Neural progenitor cell (in vitro differentiated cells): ENCODE data around the gene ZNF786. TPM values are rescaled to one million over a fixed set of nuclear protein-coding genes. Genes with fewer than 3 reads are reported as not detected.

Source experiments
- DNase-seq: peaks from one replicate; pipeline ENCODE4 v3.0.0-alpha.2; 2016; ENCODE audit warnings: low spot score
- H2AFZ ChIP-seq: fragments of 200-600 bp; sonication (generic); replicated peaks from 2 replicates; pipeline ENCODE4 v1.6.1; 2016; ENCODE audit warnings: antibody characterized with exemption
- H3F3A ChIP-seq: fragments of 200-600 bp; sonication (generic); 2 replicates; pipeline ENCODE4 v1.6.1; 2016; ENCODE audit warnings: antibody characterized with exemption, low read depth
- H3K27ac ChIP-seq: fragments of 200-600 bp; sonication (generic); 2 replicates; pipeline ENCODE4 v1.5.1; 2016; ENCODE audit warnings: mild to moderate bottlenecking
- H3K27me3 ChIP-seq: fragments of 200-600 bp; sonication (generic); 2 replicates; pipeline ENCODE4 v1.6.1; 2016; ENCODE audit warnings: mild to moderate bottlenecking, moderate library complexity
- H3K36me3 ChIP-seq: fragments of 200-600 bp; sonication (generic); 2 replicates; pipeline ENCODE4 v1.5.1; 2016
- H3K4me1 ChIP-seq: fragments of 200-600 bp; sonication (generic); 2 replicates; pipeline ENCODE4 v1.6.1; 2016; ENCODE audit warnings: mixed run types
- H3K4me2 ChIP-seq: fragments of 200-600 bp; sonication (generic); 2 replicates; pipeline ENCODE4 v1.6.1; 2016
- H3K4me3 ChIP-seq: fragments of 200-600 bp; sonication (generic); 2 replicates; pipeline ENCODE4 v1.5.1; 2016
- H3K79me2 ChIP-seq: fragments of 200-600 bp; sonication (generic); 2 replicates; pipeline ENCODE4 v1.6.1; 2016; ENCODE audit warnings: low read depth
- H3K9ac ChIP-seq: fragments of 200-600 bp; sonication (generic); 2 replicates; pipeline ENCODE4 v1.6.1; 2016
- H3K9me3 ChIP-seq: fragments of 200-600 bp; sonication (generic); 2 replicates; pipeline ENCODE4 v1.5.1; 2016; ENCODE audit warnings: low read depth
- H4K20me1 ChIP-seq: fragments of 200-600 bp; sonication (generic); 2 replicates; pipeline ENCODE4 v1.6.1; 2016; ENCODE audit warnings: low read depth
- H3K27ac Mint-ChIP-seq: 3 replicates; pipeline ENCODE4 v1.8.0; 2021; ENCODE audit warnings: mixed read lengths
- H3K27me3 Mint-ChIP-seq: 2 replicates; pipeline ENCODE4 v1.8.0; 2022; ENCODE audit warnings: low read depth, mild to moderate bottlenecking, inconsistent platforms, moderate library complexity, mixed read lengths; ENCODE audit not compliant: insufficient read depth
- H3K36me3 Mint-ChIP-seq: 3 replicates; pipeline ENCODE4 v1.8.0; 2021; ENCODE audit warnings: mixed read lengths
- H3K4me1 Mint-ChIP-seq: 3 replicates; pipeline ENCODE4 v1.8.0; 2021; ENCODE audit warnings: mixed read lengths
- H3K4me3 Mint-ChIP-seq: 3 replicates; pipeline ENCODE4 v1.8.0; 2021; ENCODE audit warnings: mild to moderate bottlenecking, moderate library complexity, mixed read lengths
- H3K9me3 Mint-ChIP-seq: 3 replicates; pipeline ENCODE4 v1.8.0; 2020; ENCODE audit warnings: mixed read lengths
- EZH2 ChIP-seq: fragments of 200-600 bp; sonication (generic); IDR thresholded peaks from 2 replicates; pipeline ENCODE4 v1.6.1; 2017; ENCODE audit warnings: antibody characterized with exemption, mild to moderate bottlenecking, moderate library complexity
- EZH2phosphoT487 ChIP-seq: fragments of 200-600 bp; sonication (generic); IDR thresholded peaks from 2 replicates; pipeline ENCODE4 v1.6.1; 2017; ENCODE audit warnings: antibody characterized with exemption
- total RNA-seq: library from RNA; depleted of rRNA; stranded (reverse); fragments of >200 nt; gene quantifications from 2 replicates; pipeline ENCODE4 v1.2.3, GENCODE V29; 2015; ENCODE audit warnings: low replicate concordance
- TF ChIP-seq, protein P1 (sequence below): fragments of 200-600 bp; sonication (generic); IDR thresholded peaks from 2 replicates; pipeline ENCODE4 v1.5.1; 2017; ENCODE audit warnings: antibody characterized with exemption, mild to moderate bottlenecking

Gene ZNF786
- total RNA-seq, 1 donor from 2014 or later: 6.3 TPM

DNA sequence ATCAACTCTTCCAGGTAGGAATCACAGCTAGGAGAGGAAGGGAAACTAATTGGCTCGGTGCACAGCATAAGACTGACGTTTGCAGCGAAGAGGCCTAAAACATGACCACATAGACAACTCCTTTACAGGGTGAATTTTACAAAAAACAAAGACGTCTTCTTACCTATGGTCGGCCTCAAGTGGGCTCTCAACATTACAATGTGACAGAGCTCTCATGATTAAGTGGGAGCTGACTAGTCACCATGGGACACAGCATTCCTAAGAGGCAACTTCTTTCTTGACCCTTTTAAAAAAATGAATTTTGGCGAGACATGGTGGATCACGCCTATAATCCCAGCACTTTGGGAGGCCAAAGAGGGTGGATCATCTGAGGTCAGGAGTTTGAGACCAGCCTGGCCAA lies 66.9 kb downstream of the ZNF786 start:
- Histone ChIP-seq H3F3A (peaks cover 9% of the 10 kb centered on the region), H3K4me2 (peak overlapping the region; percentile 10), H3K79me2 (peaks cover 81% of the 10 kb centered on the region), H3K4me1 (peaks cover 8% of the 10 kb centered on the region), H3K9ac (peak overlapping the region; percentile 32), H3K9me3 (no peaks in the 10 kb centered on the region), H3K4me3 (no peak overlapping the region), H3K36me3 (no peaks in the 10 kb centered on the region), H3K27ac (peak overlapping the region; percentile 25), H4K20me1 (peaks cover 65% of the 10 kb centered on the region), H2AFZ (no peak overlapping the region), H3K27me3 (no peaks in the 10 kb centered on the region)
- H3K4me1 Mint-ChIP-seq: peaks cover 24% of the 10 kb centered on the region
- TF ChIP-seq, protein P1, sequence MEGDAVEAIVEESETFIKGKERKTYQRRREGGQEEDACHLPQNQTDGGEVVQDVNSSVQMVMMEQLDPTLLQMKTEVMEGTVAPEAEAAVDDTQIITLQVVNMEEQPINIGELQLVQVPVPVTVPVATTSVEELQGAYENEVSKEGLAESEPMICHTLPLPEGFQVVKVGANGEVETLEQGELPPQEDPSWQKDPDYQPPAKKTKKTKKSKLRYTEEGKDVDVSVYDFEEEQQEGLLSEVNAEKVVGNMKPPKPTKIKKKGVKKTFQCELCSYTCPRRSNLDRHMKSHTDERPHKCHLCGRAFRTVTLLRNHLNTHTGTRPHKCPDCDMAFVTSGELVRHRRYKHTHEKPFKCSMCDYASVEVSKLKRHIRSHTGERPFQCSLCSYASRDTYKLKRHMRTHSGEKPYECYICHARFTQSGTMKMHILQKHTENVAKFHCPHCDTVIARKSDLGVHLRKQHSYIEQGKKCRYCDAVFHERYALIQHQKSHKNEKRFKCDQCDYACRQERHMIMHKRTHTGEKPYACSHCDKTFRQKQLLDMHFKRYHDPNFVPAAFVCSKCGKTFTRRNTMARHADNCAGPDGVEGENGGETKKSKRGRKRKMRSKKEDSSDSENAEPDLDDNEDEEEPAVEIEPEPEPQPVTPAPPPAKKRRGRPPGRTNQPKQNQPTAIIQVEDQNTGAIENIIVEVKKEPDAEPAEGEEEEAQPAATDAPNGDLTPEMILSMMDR: no peak
- no peak for TF ChIP-seq EZH2phosphoT487
- TF ChIP-seq EZH2: no peak
- peaks cover 23% of the 10 kb centered on the region for H3K36me3 Mint-ChIP-seq
- H3K27me3 Mint-ChIP-seq: peaks cover 2% of the 10 kb centered on the region
- no peaks in the 10 kb centered on the region for H3K9me3 Mint-ChIP-seq
- no peak overlapping the region for H3K4me3 Mint-ChIP-seq
- H3K27ac Mint-ChIP-seq: no peak overlapping the region
- DNase-seq: no peak

DNA sequence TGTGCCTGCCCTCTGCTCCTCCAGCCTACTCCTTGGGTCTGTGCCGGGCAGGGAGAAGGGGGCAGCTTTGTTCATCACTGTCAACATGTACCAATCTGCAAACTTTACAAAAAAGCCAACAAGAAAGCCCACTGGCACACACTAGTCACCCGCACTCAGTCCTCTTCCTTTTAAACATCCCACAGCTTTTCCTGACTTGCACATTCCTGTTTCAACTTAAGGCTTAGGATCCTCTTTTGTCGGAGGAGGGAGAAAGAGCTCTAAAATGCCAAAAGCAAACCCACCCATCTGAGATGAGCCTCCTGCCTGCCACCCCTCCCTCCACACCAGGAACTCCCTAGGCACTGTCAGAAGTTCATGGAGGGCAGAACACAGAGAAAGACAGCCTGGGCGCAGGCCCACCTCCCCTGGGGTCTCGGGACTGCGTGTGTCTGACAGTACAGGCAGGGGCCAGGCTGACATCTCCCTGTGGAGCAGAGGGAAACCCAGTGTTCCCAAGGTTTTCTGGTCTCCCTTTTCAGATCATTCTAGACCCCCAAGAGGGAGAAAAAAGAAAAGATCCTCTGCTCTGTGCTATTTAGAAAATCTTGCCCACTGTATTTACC lies 67.7 kb downstream of the ZNF786 start:
- H3K36me3 Mint-ChIP-seq: peaks cover 23% of the 10 kb centered on the region
- H3K4me1 ChIP-seq: peaks cover 8% of the 10 kb centered on the region
- H3K4me1 Mint-ChIP-seq: peaks cover 24% of the 10 kb centered on the region
- no peak for DNase-seq
- peaks cover 3% of the 10 kb centered on the region for H3F3A ChIP-seq
- H3K79me2 ChIP-seq: peaks cover 80% of the 10 kb centered on the region
- H3K9me3 ChIP-seq: no peaks in the 10 kb centered on the region
- peaks cover 65% of the 10 kb centered on the region for H4K20me1 ChIP-seq
- no peaks in the 10 kb centered on the region for H3K27me3 ChIP-seq
- peak overlapping the region; percentile 53 for H3K27ac ChIP-seq
- no peak overlapping the region for H3K4me2 ChIP-seq
- peaks cover 2% of the 10 kb centered on the region for H3K27me3 Mint-ChIP-seq
- TF ChIP-seq, protein P1: no peak
- no peak for TF ChIP-seq EZH2
- TF ChIP-seq EZH2phosphoT487: no peak
- peak overlapping the region; percentile 3 for H3K4me3 Mint-ChIP-seq
- H3K27ac Mint-ChIP-seq: peak overlapping the region; percentile 62
- H3K9me3 Mint-ChIP-seq: no peaks in the 10 kb centered on the region
- no peak overlapping the region for H3K4me3 ChIP-seq
- peak overlapping the region; percentile 32 for H3K9ac ChIP-seq
- no peak overlapping the region for H2AFZ ChIP-seq
- no peaks in the 10 kb centered on the region for H3K36me3 ChIP-seq

DNA sequence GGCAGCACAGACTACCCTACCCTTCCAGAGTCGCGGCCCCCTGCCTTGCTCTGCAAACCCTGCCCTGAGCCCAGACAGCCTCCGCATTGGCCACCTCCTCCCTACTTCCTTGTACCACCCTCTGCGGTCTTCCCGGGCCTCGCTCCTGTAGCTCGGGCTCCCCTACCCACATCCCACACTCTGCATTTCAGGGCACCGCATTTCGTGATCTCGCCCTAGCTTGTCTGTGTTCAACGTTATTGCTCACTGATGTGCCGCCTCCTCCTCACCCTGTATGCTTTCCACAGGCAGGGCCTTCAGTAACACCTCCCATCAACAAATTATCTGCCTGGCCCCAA lies 68.8 kb downstream of the ZNF786 start:
- no peak for TF ChIP-seq EZH2phosphoT487
- TF ChIP-seq, protein P1: no peak
- Histone ChIP-seq H3K27me3 (no peaks in the 10 kb centered on the region), H3K4me2 (no peak overlapping the region), H3K36me3 (no peaks in the 10 kb centered on the region), H3K4me3 (no peak overlapping the region), H3K9me3 (no peaks in the 10 kb centered on the region), H4K20me1 (peaks cover 54% of the 10 kb centered on the region), H3K9ac (no peak overlapping the region), H3K27ac (no peak overlapping the region), H3K79me2 (peaks cover 68% of the 10 kb centered on the region), H3F3A (no peaks in the 10 kb centered on the region), H2AFZ (no peak overlapping the region), H3K4me1 (peaks cover under 1% of the 10 kb centered on the region)
- H3K36me3 Mint-ChIP-seq: peaks cover 26% of the 10 kb centered on the region
- H3K27me3 Mint-ChIP-seq: no peaks in the 10 kb centered on the region
- H3K4me3 Mint-ChIP-seq: no peak overlapping the region
- no peak for DNase-seq
- H3K9me3 Mint-ChIP-seq: no peaks in the 10 kb centered on the region
- H3K27ac Mint-ChIP-seq: no peak overlapping the region
- peaks cover 15% of the 10 kb centered on the region for H3K4me1 Mint-ChIP-seq
